ENCODE results near the gene COL28A1.

DNA sequence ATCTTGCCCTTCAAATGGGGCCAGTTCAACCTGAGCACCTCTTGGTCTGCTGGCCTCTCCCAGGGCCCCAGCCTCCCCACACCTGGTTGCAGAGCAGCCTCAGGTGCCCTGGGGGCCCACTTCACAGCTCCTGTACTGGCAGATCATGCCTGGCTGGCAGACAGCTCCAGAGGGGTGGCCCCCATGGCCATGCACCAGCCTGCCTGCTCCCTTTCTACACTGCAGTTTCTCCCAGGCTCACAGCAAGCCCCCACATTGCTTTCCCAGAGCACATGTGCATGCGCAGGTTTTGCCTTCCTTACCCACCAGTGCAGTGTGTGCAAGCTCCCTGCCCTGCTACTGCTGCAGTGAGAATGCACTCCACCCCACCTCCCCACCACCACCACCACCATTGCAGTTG is 21.2 kb upstream of the COL28A1 start:
- TF ChIP-seq, protein P1, sequence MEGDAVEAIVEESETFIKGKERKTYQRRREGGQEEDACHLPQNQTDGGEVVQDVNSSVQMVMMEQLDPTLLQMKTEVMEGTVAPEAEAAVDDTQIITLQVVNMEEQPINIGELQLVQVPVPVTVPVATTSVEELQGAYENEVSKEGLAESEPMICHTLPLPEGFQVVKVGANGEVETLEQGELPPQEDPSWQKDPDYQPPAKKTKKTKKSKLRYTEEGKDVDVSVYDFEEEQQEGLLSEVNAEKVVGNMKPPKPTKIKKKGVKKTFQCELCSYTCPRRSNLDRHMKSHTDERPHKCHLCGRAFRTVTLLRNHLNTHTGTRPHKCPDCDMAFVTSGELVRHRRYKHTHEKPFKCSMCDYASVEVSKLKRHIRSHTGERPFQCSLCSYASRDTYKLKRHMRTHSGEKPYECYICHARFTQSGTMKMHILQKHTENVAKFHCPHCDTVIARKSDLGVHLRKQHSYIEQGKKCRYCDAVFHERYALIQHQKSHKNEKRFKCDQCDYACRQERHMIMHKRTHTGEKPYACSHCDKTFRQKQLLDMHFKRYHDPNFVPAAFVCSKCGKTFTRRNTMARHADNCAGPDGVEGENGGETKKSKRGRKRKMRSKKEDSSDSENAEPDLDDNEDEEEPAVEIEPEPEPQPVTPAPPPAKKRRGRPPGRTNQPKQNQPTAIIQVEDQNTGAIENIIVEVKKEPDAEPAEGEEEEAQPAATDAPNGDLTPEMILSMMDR (conservative IDR thresholded peaks at IDR 0.05) = no peak
- no peak for TF ChIP-seq EZH2 (IDR thresholded peaks at IDR 0.05; ENCODE audit: low read depth)
